Eye (tissue), 1 donor: ENCODE data around the gene HBE1.

Experiments used
- DNase-seq: peaks from one replicate; pipeline ENCODE4 v3.0.0-alpha.2; 2015

The HBE1 gene

GRCh38 chr11:5232176-5232575 is 37.6 kb downstream of the HBE1 start:
- DNase-seq: no peak

GRCh38 chr11:5231111-5231510 is 38.6 kb downstream of the HBE1 start:
- DNase-seq: no peak

- DNase-seq: no peak
Measured at GRCh38 chr11:5230266-5230665, 39.5 kb downstream of the HBE1 start.

GRCh38 chr11:5229796-5230195 is 39.9 kb downstream of the HBE1 start:
- no peak for DNase-seq

- no peak for DNase-seq
Measured at GRCh38 chr11:5229356-5229755, 40.4 kb downstream of the HBE1 start.

GRCh38 chr11:5228124-5228523 is 41.6 kb downstream of the HBE1 start:
- no peak for DNase-seq

GRCh38 chr11:5227681-5228080 is 42.1 kb downstream of the HBE1 start:
- no peak for DNase-seq

- no peak for DNase-seq
Measured at GRCh38 chr11:5226732-5227310, 42.9 kb downstream of the HBE1 start, which contains the start of gene HBB. HBB (minus strand) TSS chr11:5227071; CDS start chr11:5227021, 50 bp downstream.

GRCh38 chr11:5225480-5225871 is 44.3 kb downstream of the HBE1 start:
- DNase-seq: no peak

- DNase-seq: no peak
Measured at GRCh38 chr11:5224538-5225479, 44.9 kb downstream of the HBE1 start.

- no peak for DNase-seq
Measured at GRCh38 chr11:5223686-5224085, 46.1 kb downstream of the HBE1 start.

- no peak for DNase-seq
Measured at GRCh38 chr11:5223146-5223545, 46.6 kb downstream of the HBE1 start.
